ENCODE results near the gene RAB44. TPM values are rescaled to one million over a fixed set of nuclear protein-coding genes. Genes with fewer than 3 reads are reported as not detected.
A peak's percentile ranks its signal among the peaks of the same experiment; 100 is the strongest.

The RAB44 gene
- total and polyA plus RNA-seq, 2 donors from 2014 or later: 1.5 TPM; not detected in 1

- Histone ChIP-seq H3K27me3 (ENCODE audit: control insufficient read depth, insufficient read depth, low read length) (no peaks in the 10 kb centered on the region), H3K9me3 (ENCODE audit: control insufficient read depth in 2 of 3, insufficient read depth in 1 of 3, low read length in 3 of 3) (no peaks in the 10 kb centered on the region), H3K4me1 (ENCODE audit: control insufficient read depth in 2 of 3, insufficient read depth in 2 of 3, low read depth in 1 of 3, low read length in 3 of 3) (no peaks in the 10 kb centered on the region), H3K4me3 (ENCODE audit: low read length in 3 of 3) (no peak overlapping the region), H3K36me3 (ENCODE audit: control insufficient read depth in 2 of 3, insufficient read depth in 3 of 3, low read length in 3 of 3) (no peaks in the 10 kb centered on the region), H3K9ac (ENCODE audit: low read length in 3 of 3) (no peak overlapping the region), H3K27ac (ENCODE audit: low read depth in 2 of 2, low read length in 2 of 2) (no peak overlapping the region)
- no peak for DNase-seq
- no peak for FAIRE-seq
- TF ChIP-seq CTCF (IDR thresholded peaks at IDR 0.05; ENCODE audit: borderline replicate concordance, extremely low read depth, insufficient read depth): no peak
- intact Hi-C loops (cut with DNase I): no loop called here
These were observed 31.5 kb downstream of the RAB44 start for GRCh38 chr6:36729161-36729524.

GRCh38 chr6:36730424-36731380 lies 33.1 kb downstream of the RAB44 start:
- no peak for TF ChIP-seq CTCF (IDR thresholded peaks at IDR 0.05; ENCODE audit: borderline replicate concordance, extremely low read depth, insufficient read depth)
- Histone ChIP-seq H3K4me1 (ENCODE audit: control insufficient read depth in 2 of 3, insufficient read depth in 2 of 3, low read depth in 1 of 3, low read length in 3 of 3) (no peaks in the 10 kb centered on the region), H3K27ac (ENCODE audit: low read depth in 2 of 2, low read length in 2 of 2) (no peak overlapping the region), H3K36me3 (ENCODE audit: control insufficient read depth in 2 of 3, insufficient read depth in 3 of 3, low read length in 3 of 3) (no peaks in the 10 kb centered on the region), H3K9me3 (ENCODE audit: control insufficient read depth in 2 of 3, insufficient read depth in 1 of 3, low read length in 3 of 3) (no peaks in the 10 kb centered on the region), H3K27me3 (ENCODE audit: control insufficient read depth, insufficient read depth, low read length) (no peaks in the 10 kb centered on the region), H3K4me3 (ENCODE audit: low read length in 3 of 3) (no peak overlapping the region), H3K9ac (ENCODE audit: low read length in 3 of 3) (no peak overlapping the region)
- FAIRE-seq: no peak
- DNase-seq: peak in 1 of 5 donors; percentile 29
- intact Hi-C loops (cut with DNase I): no loop called here

- Histone ChIP-seq H3K4me3 (ENCODE audit: low read length in 3 of 3) (no peak overlapping the region), H3K9me3 (ENCODE audit: control insufficient read depth in 2 of 3, insufficient read depth in 1 of 3, low read length in 3 of 3) (no peaks in the 10 kb centered on the region), H3K9ac (ENCODE audit: low read length in 3 of 3) (no peak overlapping the region), H3K27me3 (ENCODE audit: control insufficient read depth, insufficient read depth, low read length) (no peaks in the 10 kb centered on the region), H3K4me1 (ENCODE audit: control insufficient read depth in 2 of 3, insufficient read depth in 2 of 3, low read depth in 1 of 3, low read length in 3 of 3) (no peaks in the 10 kb centered on the region), H3K36me3 (ENCODE audit: control insufficient read depth in 2 of 3, insufficient read depth in 3 of 3, low read length in 3 of 3) (no peaks in the 10 kb centered on the region), H3K27ac (ENCODE audit: low read depth in 2 of 2, low read length in 2 of 2) (no peak overlapping the region)
- intact Hi-C loops (cut with DNase I): no loop called here
- TF ChIP-seq CTCF (IDR thresholded peaks at IDR 0.05; ENCODE audit: borderline replicate concordance, extremely low read depth, insufficient read depth): no peak
- DNase-seq (peak in 1 of 5 donors; percentile 38), FAIRE-seq (no peak)
These were observed 34.1 kb downstream of the RAB44 start for GRCh38 chr6:36731622-36732310.
